ENCODE measurements around the gene ID4. TPM values are rescaled to one million over a fixed set of nuclear protein-coding genes. Genes with fewer than 3 reads are reported as not detected.
A peak's percentile ranks its signal among the peaks of the same experiment; 100 is the strongest.

ID4 gene
- 132 TPM for total RNA-seq

GRCh38 chr6:19836799-19837510, at the start of gene ID4:
TSS of gene ID4 (plus strand) at chr6:19837370. CDS start at chr6:19837755, 385 bp downstream.
- DNase-seq, result peak; percentile 77

GRCh38 chr6:19788686-19789085, 48.5 kb upstream of the ID4 start:
- DNase-seq, result no peak

GRCh38 chr6:19789100-19789803, 47.9 kb upstream of the ID4 start:
- no peak for DNase-seq

- no peak for DNase-seq
Measured at GRCh38 chr6:19791267-19791666, 45.9 kb upstream of the ID4 start.

- DNase-seq, result no peak
Measured at GRCh38 chr6:19795211-19795610, 42.0 kb upstream of the ID4 start.

- no peak for DNase-seq
Measured at GRCh38 chr6:19796452-19796851, 40.7 kb upstream of the ID4 start.

- DNase-seq, result no peak
Measured at GRCh38 chr6:19798362-19798761, 38.8 kb upstream of the ID4 start.

GRCh38 chr6:19802656-19803055, 34.5 kb upstream of the ID4 start:
- DNase-seq, result no peak

GRCh38 chr6:19803331-19804204, 33.6 kb upstream of the ID4 start:
- DNase-seq, result no peak

GRCh38 chr6:19804205-19805128, 32.7 kb upstream of the ID4 start:
- peak; percentile 93 for DNase-seq

GRCh38 chr6:19805129-19805481, 32.1 kb upstream of the ID4 start:
- no peak for DNase-seq

- DNase-seq, result no peak
Measured at GRCh38 chr6:19806971-19807396, 30.2 kb upstream of the ID4 start.

GRCh38 chr6:19811397-19812079, 25.6 kb upstream of the ID4 start:
- no peak for DNase-seq

GRCh38 chr6:19812512-19813119, 24.6 kb upstream of the ID4 start:
- DNase-seq, result no peak

- DNase-seq, result no peak
Measured at GRCh38 chr6:19818805-19819204, 18.4 kb upstream of the ID4 start.

- DNase-seq, result no peak
Measured at GRCh38 chr6:19824058-19824807, 12.9 kb upstream of the ID4 start.

GRCh38 chr6:19827247-19827646, 9.9 kb upstream of the ID4 start:
- DNase-seq, result no peak

GRCh38 chr6:19827903-19828302, 9.3 kb upstream of the ID4 start:
- no peak for DNase-seq

- no peak for DNase-seq
Measured at GRCh38 chr6:19830171-19830570, 7.0 kb upstream of the ID4 start.

GRCh38 chr6:19831358-19831757, 5.8 kb upstream of the ID4 start:
- DNase-seq, result no peak

All from occipital lobe (tissue), 2 donors.